GM12873 (cell line): ENCODE measurements around the gene KHDRBS2.

Experiments used
- TF ChIP-seq, protein P1 (sequence below): IDR thresholded peaks from 2 replicates; pipeline ENCODE4 v1.5.1; 2012; ENCODE audit warnings: low read depth, mild to moderate bottlenecking, moderate library complexity, low read length, control low read depth; ENCODE audit not compliant: insufficient read depth; ENCODE audit errors: missing control alignments

The KHDRBS2 gene

DNA sequence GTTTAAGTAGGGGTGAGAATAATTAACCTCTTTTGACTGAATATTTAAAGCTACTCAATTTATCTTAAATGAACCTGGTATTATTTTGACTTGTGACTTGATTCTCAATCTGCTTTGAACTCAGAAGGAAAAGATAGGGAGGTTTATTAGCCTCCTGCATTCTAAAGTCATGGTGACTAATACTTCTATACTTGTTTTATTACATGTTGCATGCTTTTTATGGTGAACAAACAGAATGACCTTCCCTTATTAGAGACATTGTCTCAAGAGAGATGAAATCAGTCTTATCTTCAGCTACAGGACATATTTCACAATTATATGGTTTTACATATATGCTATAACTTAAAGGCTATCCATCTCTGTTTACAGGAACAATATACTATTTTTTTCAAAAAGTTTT is 336.9 kb downstream of the KHDRBS2 start:
- TF ChIP-seq, protein P1, sequence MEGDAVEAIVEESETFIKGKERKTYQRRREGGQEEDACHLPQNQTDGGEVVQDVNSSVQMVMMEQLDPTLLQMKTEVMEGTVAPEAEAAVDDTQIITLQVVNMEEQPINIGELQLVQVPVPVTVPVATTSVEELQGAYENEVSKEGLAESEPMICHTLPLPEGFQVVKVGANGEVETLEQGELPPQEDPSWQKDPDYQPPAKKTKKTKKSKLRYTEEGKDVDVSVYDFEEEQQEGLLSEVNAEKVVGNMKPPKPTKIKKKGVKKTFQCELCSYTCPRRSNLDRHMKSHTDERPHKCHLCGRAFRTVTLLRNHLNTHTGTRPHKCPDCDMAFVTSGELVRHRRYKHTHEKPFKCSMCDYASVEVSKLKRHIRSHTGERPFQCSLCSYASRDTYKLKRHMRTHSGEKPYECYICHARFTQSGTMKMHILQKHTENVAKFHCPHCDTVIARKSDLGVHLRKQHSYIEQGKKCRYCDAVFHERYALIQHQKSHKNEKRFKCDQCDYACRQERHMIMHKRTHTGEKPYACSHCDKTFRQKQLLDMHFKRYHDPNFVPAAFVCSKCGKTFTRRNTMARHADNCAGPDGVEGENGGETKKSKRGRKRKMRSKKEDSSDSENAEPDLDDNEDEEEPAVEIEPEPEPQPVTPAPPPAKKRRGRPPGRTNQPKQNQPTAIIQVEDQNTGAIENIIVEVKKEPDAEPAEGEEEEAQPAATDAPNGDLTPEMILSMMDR, result no peak

DNA sequence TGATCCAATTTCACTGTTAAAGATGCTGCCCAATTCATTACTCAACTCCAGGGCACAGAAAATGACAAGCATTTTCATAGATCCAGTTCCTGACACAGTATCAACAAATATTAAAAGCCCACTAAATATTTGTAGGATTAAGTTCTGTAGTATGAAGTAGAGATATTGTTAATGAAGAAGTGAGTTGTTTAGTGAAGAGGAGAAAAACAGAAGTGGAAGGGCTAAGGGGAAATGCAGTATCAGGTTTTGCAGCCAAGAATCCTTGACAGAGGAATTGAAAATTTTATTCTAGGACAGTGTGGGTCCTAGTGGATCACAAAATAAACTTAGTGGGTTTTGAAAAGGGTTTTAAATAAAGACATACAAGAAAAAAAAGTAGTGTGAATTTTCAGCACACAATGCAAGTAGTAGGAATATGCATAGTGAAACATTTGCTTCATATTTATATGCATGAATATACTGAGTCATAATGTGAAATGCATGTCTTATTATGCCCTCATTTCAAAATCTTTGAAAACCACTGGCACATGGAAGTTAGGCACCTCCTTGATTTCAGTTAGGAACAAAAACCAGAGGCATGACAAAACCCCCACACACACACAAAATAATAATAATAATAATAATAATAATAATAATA is 338.6 kb downstream of the KHDRBS2 start:
- TF ChIP-seq, protein P1, result no peak

DNA sequence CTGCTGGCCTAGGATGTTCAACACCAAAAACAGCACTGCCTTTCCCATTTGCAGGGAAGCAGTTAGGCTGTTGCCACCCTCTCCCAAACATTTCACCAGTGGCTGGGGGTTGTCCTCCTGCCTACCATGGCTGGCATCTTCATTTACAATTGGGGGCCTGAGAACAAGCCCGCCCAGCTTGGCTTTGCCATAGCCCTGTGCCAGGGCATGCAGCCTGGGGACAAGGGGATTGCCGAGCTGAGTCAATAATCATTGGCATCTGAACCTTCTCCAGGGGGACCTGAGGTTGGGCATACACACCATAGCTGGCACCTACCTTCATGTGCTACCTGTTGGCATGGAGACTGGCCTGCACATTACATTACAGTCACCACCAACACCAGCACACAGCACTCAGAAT is 345.1 kb downstream of the KHDRBS2 start:
- TF ChIP-seq, protein P1, result no peak

GRCh38 chr6:61935242-61935846 is 350.7 kb downstream of the KHDRBS2 start:
- TF ChIP-seq, protein P1, result no peak

DNA sequence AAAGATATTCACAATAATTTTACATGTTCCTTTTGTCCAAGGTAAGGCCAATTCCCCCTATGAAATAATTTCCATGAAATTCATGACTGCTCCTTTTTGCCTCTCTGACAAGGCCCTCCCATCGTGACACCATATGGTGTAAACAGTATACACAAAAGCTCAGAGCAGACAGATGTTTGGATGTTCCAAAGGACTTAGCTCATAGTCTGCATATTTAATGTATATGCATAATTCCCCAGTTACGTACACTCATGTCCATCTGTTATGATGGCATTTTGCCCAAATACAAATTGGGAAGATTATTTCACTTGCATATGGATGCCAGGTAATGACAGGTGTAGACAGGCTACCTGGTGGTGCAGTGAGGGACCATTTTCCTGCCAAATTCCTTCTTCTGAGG is 376.5 kb downstream of the KHDRBS2 start:
- TF ChIP-seq, protein P1, result no peak

- TF ChIP-seq, protein P1, result no peak
These were observed 384.3 kb downstream of the KHDRBS2 start for GRCh38 chr6:61901748-61902147.

DNA sequence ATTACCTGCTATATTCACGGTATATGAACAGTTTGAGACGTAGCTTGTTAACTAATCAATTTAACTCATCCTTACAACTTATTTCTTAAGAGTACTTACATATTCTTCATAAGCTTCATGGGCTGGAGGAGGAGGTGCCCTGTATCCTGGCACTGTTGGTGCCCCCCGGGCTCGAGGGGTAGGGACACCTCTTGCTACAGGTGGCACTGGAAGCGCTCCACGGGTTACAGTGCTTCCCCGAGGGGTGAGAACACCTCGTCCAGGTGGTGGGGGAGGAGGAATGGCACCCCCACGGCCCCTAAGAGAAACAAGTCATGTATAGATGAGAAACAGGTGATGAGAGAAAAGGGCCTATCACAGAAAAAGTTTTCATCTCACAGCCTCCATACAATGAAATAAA is 391.5 kb downstream of the KHDRBS2 start:
- TF ChIP-seq, protein P1, result no peak
